GM12892 (cell line): ENCODE measurements around the gene CAD.
"Not testable (repeated sequence)": the region's sequence is repeated elsewhere in the genome, so short reads cannot be mapped to it uniquely, and the experiment has no call there.

Experiments used
- DNase-seq: peaks from one replicate; pipeline ENCODE4 v3.0.0; 2011; ENCODE audit not compliant: insufficient read length
- FAIRE-seq: peaks from 2 replicates; lab custom pipeline; 2011; peaks lifted over from hg19 to GRCh38; lab: Jason Lieb, UNC
- POLR2A ChIP-seq: IDR thresholded peaks from 2 replicates; pipeline ENCODE4 v1.6.1; 2011; ENCODE audit warnings: low read depth, low read length, control low read depth
- POLR2AphosphoS5 ChIP-seq: IDR thresholded peaks from 2 replicates; pipeline ENCODE4 v1.6.1; 2011; ENCODE audit warnings: low read depth, low read length, control low read depth
- TAF1 ChIP-seq: IDR thresholded peaks from 2 replicates; pipeline ENCODE4 v1.6.1; 2011; ENCODE audit warnings: low read depth, mild to moderate bottlenecking, control low read depth, low read length, borderline replicate concordance

Gene CAD

DNA sequence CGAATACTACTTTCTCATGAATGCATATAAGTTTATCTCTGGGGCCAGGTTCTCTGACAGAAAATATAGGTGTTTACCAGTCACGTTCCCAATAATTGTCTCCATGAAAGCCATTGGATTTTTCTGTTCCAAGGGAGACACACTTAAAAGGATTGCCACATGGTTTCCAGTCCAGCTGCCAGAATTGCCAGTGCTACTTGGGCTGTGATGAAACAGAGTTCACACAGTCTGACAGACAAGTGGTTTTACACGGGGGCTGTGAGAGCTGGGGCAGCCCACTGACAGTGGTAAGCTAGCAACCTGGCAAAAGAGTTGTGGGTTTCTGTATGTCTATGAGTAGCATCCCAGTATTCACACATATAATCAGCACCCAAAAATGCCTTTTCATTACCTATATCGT lies 33.1 kb upstream of the CAD start:
- no peak for DNase-seq
- TF ChIP-seq POLR2A (no peak), POLR2AphosphoS5 (no peak)
- no peak for FAIRE-seq

DNA sequence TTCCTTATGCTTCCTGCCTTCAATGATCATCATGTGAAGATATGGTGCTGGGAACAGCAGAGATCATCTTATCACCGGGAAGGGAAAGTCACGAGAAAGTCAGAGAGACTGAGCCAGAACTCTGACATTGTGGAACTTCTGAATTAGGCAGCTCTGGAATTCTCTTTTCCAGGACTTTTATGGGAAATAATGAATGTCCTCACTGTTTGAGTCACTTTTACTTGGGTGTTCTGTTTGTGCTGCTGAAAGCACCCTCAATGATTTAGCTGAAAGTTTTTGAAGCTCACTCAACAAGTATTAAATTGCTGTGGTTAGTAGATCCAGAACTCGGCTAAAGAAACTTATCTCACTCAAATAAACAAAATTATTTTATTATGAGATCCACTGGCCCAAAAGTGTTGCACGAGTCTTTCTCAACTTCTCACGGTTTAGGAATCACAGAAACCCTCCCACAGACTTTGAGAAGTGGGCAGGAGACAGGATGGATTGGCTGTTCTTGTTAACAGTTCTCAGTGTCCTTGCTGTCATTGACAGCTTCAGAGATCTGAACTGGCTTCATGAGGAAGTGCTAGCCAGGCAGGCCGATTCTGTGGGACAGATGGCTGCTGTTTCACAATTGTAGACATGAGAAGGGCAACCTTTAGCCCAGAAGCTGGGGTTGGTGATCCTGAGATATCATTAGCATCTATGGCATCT lies 31.7 kb upstream of the CAD start:
- DNase-seq, result no peak
- FAIRE-seq, result no peak
- TF ChIP-seq POLR2AphosphoS5 (no peak), TAF1 (no peak), POLR2A (no peak)

DNA sequence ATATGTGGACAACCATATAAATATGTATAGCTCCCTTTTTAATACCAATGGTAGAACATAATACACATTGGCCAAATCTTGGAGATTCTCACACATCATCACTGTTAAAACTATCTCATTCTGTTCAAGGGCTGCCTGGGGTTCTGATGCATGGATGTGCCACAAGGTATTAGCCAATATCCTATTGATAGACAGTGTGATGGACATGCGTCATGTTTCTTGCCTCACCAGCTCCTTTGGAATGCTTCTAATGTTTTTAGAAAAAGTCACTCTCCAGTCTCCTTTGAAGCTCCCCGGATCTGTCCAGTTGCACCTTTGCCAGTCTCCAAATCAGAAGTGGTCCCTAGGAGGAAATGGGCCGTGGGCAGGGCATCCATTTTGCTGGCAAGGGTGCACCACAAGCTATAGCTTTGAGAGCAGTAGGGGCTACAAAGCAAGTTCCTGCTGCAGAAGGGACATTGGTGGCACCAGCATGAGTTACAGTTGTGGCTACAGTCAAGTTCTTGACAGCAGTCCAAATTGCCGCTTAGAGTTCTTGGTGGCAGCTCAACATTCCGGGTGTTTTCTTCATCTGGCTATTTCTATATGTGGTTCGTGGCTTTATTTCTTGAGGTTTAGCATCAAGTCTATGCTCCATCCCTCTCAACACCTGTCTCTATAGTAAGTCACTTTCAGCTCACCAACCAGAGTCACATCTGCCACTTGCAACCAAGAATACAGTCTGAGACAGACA lies 30.4 kb upstream of the CAD start:
- DNase-seq (no peak), FAIRE-seq (no peak)
- TF ChIP-seq TAF1 (no peak), POLR2AphosphoS5 (no peak), POLR2A (no peak)

DNA sequence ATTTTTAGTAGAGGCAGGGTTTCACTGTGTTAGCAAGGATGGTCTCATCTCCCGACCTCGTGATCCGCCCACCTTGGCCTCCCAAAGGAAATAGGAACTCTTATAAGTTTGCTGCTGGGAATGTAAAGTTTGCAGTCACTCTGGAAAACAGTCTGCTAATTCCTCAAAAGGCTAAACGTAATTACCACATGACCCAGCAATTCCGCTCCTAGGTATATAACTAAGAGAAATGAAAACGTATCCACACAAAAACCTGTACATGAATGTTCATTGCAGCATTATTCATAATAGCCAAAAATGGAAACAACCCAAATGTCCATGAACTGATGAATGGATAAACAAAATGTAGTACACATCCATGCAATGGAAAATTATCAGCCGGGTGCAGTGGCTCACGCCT lies 27.2 kb upstream of the CAD start:
- DNase-seq (no peak), FAIRE-seq (no peak)
- TF ChIP-seq TAF1 (no peak), POLR2AphosphoS5 (no peak), POLR2A (no peak)

DNA sequence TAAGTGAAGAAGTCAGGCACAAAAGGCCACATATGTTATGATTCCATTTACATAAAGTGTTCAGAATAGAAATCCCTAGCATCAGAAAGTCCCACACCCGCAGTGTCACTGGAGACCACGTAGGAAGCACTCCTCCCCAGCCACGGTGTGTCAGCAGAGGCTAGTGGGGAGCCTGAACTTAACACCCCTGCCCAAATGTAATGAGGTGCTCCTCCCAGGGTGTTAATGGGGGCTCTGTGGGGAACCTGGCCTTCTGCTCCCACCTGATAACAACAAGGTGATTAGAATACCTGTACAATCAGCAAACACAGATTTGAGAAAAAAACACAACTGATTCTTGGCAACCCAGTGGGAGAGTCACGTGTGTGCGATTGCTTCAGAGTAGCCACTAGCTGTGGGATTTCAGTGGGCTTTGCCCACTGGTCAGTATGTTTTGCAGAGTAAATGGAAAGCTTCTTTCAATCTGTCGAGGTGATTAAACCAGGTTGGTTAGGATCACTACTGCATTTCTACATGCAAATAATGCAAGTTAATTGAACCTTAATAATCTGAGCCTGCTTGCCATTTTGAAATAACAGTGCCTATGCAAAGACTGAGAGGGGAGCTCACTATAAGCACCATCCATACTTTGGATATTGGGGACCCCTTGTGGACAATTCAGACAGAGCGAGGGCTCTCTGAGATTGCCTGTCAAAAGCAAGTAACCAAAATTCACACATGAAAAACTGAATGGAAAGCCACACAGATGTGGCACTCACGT lies 25.9 kb upstream of the CAD start:
- TF ChIP-seq POLR2AphosphoS5 (no peak), TAF1 (no peak), POLR2A (no peak)
- FAIRE-seq, result no peak
- no peak for DNase-seq

DNA sequence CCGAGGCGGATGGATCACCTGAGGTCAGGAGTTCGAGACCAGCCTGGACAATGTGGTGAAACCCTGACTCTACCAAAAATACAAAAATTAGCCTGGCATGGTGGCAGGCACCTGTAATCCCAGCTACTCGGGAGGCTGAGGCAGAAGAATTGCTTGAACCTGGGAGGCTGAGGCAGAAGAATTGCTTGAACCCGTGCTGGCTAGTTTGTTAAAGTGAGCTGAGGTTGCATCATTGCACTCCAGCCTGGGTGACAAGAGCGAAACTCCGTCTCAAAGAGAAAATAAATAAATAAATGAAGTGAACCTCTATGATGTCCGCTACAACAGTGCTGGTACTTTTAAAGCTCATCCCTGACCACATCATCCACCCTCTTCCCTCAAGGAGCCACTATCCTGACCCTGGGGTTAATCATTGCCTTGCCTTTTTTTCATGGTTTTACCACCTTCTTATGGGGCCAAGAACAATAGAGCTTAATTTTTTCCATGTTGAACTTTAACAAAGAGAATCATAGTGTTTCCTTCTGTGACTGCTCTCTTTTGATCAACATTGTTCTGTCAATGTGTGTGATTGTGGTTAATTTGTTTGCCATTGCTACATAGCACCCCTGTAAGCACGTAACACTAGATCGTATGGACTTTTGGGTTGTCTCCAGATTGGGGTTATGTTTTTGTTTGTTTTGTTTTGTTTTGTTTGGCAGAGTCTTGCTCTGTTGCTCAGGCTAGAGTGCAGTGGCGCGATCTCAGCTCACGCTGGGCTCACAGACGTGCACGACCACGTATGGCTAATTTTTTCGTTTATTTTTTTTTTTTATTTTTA lies 22.4 kb upstream of the CAD start:
- no peak for DNase-seq
- FAIRE-seq, result no peak
- TF ChIP-seq TAF1, result no peak
- no peak for TF ChIP-seq POLR2AphosphoS5
- TF ChIP-seq POLR2A, result no peak

DNA sequence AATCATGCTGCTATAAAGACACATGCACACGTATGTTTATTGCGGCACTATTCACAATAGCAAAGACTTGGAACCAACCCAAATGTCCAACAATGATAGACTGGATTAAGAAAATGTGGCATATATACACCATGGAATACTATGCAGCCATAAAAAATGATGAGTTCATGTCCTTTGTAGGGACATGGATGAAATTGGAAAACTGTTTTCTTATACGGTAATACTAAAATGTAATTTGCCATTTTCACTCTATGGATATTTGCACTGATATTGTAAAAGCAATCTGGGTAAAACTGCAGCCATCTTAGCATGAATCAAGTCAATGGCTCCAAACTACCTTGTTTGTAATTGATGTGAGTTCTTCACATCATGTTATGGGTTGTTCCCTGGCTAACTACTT lies 21.4 kb upstream of the CAD start:
- FAIRE-seq, DNase-seq: not testable (repeated sequence)

DNA sequence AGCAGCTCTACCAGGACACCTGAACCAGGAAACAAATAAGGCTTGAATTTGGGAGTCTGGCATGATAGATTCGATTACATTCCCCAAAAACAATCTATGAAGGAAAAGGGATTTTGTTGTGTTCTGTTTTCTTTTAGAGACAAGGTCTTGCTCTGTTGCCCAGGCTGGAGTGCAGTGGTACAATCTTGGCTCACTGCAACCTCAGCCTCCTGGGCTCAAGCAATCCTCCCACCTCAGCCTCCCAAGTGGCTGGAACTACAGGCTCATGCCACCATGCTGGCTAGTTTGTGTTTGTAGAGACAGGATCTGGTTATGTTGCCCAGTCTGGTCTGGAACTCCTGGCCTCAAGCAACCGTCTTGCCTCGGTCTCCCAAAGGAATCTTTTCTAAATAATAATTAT lies 19.1 kb upstream of the CAD start:
- FAIRE-seq, DNase-seq: not testable (repeated sequence)

DNA sequence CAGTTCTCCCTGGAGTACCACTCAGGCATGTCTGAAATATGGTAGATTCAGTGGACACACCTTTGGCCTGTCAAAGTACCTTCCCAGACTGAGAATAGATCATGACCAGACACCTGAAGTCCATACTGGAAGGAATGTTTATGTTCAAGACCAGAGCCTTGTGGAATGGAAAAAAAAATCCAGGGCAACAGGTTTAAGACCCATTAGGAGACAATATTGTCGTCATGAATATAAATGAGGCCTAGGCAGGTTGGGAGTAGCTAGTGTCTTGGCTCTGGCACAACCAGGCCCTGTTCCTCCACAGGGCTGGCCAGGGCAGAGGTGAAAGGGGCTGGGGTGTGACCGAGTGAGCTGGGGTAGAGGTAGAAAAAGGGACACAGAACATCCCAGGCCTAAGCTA lies 18.5 kb upstream of the CAD start:
- no peak for DNase-seq
- TF ChIP-seq POLR2AphosphoS5, result no peak
- no peak for TF ChIP-seq TAF1
- TF ChIP-seq POLR2A, result no peak
- FAIRE-seq, result no peak

DNA sequence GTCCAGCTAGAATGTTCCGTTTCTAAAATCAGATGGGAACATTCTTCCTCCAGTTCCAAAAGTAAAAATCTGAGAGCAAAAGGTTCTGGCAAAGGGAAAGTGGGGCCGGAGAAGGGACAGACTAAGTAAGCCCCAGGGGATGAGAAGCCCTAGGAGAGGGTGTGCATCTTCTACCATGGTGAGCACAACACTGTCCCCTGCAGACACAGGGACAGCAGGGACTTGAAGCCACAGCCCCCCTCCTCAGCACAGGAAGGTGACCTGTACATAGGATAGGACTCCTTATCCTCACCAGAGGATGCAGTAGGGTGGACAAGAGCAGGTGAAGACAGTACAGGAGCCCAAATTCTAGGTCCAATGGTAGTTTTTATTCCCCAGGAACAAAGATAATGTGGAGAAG lies 17.9 kb upstream of the CAD start:
- DNase-seq (no peak), FAIRE-seq (no peak)
- TF ChIP-seq POLR2AphosphoS5, result 0 out of 2 replicates have a peak, but pooled peaks have one; percentile 56
- no peak; the same call in none of the 2 replicates for TF ChIP-seq POLR2A

DNA sequence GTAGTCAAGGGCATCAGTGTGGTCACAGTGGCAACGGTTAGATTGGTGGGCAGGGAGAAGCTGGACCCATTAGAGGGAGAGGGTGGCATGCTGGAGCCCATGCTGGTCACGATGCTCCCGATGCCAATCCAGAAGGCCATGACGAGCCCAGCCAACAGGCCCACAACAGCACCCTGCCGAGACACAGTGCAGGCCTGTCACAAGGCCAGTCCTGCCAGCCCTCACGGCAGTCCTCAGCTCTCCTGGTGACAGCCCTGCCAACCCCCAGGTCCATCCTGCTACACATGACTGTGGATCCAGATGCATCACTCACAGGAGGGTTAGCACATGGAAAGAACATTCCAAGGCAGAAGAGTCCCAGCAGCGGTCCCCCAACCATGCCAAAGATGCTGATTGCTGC lies 15.5 kb upstream of the CAD start:
- FAIRE-seq, result no peak
- DNase-seq, result no peak
- TF ChIP-seq POLR2AphosphoS5 (no peak), TAF1 (no peak), POLR2A (no peak)
